Measurements from ENCODE around the gene DOK7.

- no peak for TF ChIP-seq POLR2A (IDR thresholded peaks at IDR 0.05)
- TF ChIP-seq CTCF (IDR thresholded peaks at IDR 0.05) = no peak
Observed at GRCh38 chr4:3485886-3486540, 22.9 kb downstream of the DOK7 start.
